ENCODE measurements around the gene RMP24.
"Not testable (repeated sequence)": the region's sequence is repeated elsewhere in the genome, so short reads cannot be mapped to it uniquely, and the experiment has no call there.

Gene RMP24

DNA sequence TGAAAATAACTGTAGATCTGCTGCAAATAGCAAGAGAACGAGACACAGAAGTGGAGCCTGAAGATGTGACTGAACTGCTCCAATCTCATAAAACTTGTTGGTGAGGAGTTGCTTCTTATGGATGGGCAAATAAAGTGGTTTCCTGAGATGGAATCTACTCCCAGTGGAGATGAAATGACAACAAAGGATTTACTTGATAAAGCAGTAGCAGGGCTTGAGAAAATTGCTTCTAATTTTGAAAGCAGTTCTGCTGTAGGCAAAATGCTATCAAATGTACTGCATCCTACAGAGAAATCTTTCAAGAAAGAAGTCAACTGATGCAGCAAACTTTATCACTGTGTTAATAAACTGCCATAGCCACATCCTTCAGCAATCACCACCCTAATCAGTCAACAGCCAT lies 50.9 kb downstream of the RMP24 start:
- H3K4me1 ChIP-seq (ENCODE audit: control insufficient read depth, insufficient read depth, low read length) = no peaks in the 10 kb centered on the region
- peaks cover 33% of the 10 kb centered on the region for H3K36me3 Mint-ChIP-seq (ENCODE audit: low read depth)
- H3K27me3 Mint-ChIP-seq (ENCODE audit: insufficient read depth) = no peaks in the 10 kb centered on the region
- TF ChIP-seq, protein P1, sequence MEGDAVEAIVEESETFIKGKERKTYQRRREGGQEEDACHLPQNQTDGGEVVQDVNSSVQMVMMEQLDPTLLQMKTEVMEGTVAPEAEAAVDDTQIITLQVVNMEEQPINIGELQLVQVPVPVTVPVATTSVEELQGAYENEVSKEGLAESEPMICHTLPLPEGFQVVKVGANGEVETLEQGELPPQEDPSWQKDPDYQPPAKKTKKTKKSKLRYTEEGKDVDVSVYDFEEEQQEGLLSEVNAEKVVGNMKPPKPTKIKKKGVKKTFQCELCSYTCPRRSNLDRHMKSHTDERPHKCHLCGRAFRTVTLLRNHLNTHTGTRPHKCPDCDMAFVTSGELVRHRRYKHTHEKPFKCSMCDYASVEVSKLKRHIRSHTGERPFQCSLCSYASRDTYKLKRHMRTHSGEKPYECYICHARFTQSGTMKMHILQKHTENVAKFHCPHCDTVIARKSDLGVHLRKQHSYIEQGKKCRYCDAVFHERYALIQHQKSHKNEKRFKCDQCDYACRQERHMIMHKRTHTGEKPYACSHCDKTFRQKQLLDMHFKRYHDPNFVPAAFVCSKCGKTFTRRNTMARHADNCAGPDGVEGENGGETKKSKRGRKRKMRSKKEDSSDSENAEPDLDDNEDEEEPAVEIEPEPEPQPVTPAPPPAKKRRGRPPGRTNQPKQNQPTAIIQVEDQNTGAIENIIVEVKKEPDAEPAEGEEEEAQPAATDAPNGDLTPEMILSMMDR (conservative IDR thresholded peaks at IDR 0.05) = no peak
- no peaks in the 10 kb centered on the region for H3K4me1 Mint-ChIP-seq
- no peaks in the 10 kb centered on the region for H3K27me3 ChIP-seq (ENCODE audit: control insufficient read depth, insufficient read depth, low read length, poor library complexity, severe bottlenecking)
- H3K36me3 ChIP-seq (ENCODE audit: control insufficient read depth, insufficient read depth, low read length) = peaks cover 54% of the 10 kb centered on the region
- WGBS, 2 experiments (ENCODE audit: insufficient coverage in 1 of 2, insufficient read length in 1 of 2) = 92 to 100% methylated on average over 1 of the region's 1 CpG
- no peak for DNase-seq
- no peak overlapping the region for H3K27ac ChIP-seq (ENCODE audit: low read depth, low read length)
- no peak overlapping the region for H3K4me3 ChIP-seq (ENCODE audit: low read length)
- H3K27ac Mint-ChIP-seq = no peak overlapping the region
- no peaks in the 10 kb centered on the region for H3K9me3 ChIP-seq (ENCODE audit: control insufficient read depth, low read length)
- H3K9me3 Mint-ChIP-seq = no peaks in the 10 kb centered on the region
- no peak overlapping the region for H3K4me3 Mint-ChIP-seq
- H3K9ac ChIP-seq (ENCODE audit: extremely low read depth, low read length, poor library complexity, severe bottlenecking) = no peak overlapping the region

DNA sequence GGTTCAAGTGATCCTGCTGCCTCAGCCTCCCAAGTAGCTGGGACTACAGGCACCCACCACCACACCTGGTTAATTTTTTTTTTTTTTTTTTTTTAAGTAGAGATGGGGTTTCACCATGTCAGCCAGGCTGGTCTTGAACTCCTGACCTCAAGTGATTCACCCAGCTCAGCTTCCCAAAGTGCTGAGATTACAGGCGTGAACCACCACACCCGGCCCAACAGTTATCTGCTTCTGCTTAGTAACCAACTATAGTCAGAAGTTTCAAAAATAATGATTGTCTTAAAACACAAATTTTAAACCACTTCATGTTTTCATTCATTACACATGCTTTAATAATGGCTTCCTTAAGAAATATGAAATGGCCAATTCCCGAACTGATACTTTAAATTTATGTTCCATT lies 51.8 kb downstream of the RMP24 start:
- not testable (repeated sequence) for H3K4me1 Mint-ChIP-seq; H3K27me3 ChIP-seq (ENCODE audit: control insufficient read depth, insufficient read depth, low read length, poor library complexity, severe bottlenecking); H3K9me3 Mint-ChIP-seq; H3K27ac ChIP-seq (ENCODE audit: low read depth, low read length); DNase-seq; H3K27ac Mint-ChIP-seq; H3K4me3 Mint-ChIP-seq; H3K4me3 ChIP-seq (ENCODE audit: low read length); H3K9ac ChIP-seq (ENCODE audit: extremely low read depth, low read length, poor library complexity, severe bottlenecking); H3K4me1 ChIP-seq (ENCODE audit: control insufficient read depth, insufficient read depth, low read length); H3K9me3 ChIP-seq (ENCODE audit: control insufficient read depth, low read length); H3K27me3 Mint-ChIP-seq (ENCODE audit: insufficient read depth)
- peaks cover 63% of the 10 kb centered on the region for H3K36me3 ChIP-seq (ENCODE audit: control insufficient read depth, insufficient read depth, low read length)
- H3K36me3 Mint-ChIP-seq (ENCODE audit: low read depth) = peaks cover 42% of the 10 kb centered on the region
- whole genome bisulfite sequencing, 2 experiments (ENCODE audit: insufficient coverage in 1 of 2, insufficient read length in 1 of 2) = 95 to 100% methylated on average over 2 to 3 of the region's 3 CpGs

DNA sequence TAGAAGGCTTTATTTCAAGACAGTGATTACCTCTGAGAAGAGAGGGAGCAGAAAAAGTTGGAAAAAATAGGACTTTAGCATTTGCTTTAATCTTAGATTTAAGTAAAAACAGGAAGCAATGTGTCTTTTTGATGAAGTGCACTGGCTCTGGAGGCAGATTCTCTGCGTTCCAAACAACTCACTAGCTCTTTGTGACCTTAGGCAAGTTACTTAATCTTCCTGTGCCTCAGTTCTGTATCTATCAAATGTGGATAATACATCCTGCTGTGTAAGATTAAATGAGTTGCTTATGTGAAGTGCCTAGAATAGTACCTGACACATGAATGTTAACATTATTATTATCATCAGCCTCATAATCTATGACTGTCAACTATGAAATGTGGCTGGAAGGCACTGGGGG lies 52.5 kb downstream of the RMP24 start:
- Mint-ChIP-seq H3K4me1 (peaks cover 5% of the 10 kb centered on the region), H3K27me3 (ENCODE audit: insufficient read depth) (no peaks in the 10 kb centered on the region), H3K9me3 (no peaks in the 10 kb centered on the region), H3K36me3 (ENCODE audit: low read depth) (peaks cover 45% of the 10 kb centered on the region), H3K27ac (no peak overlapping the region), H3K4me3 (no peak overlapping the region)
- H3K4me3 ChIP-seq (ENCODE audit: low read length) = no peak overlapping the region
- no peak overlapping the region for H3K9ac ChIP-seq (ENCODE audit: extremely low read depth, low read length, poor library complexity, severe bottlenecking)
- H3K36me3 ChIP-seq (ENCODE audit: control insufficient read depth, insufficient read depth, low read length) = peaks cover 68% of the 10 kb centered on the region
- TF ChIP-seq, protein P1 (conservative IDR thresholded peaks at IDR 0.05) = no peak
- no peaks in the 10 kb centered on the region for H3K4me1 ChIP-seq (ENCODE audit: control insufficient read depth, insufficient read depth, low read length)
- no peaks in the 10 kb centered on the region for H3K27me3 ChIP-seq (ENCODE audit: control insufficient read depth, insufficient read depth, low read length, poor library complexity, severe bottlenecking)
- 95% methylated on average over 1 of the region's 1 CpG; no CpG with 5 or more reads in 1 of the 2 experiments for WGBS, 2 experiments (ENCODE audit: insufficient coverage in 1 of 2, insufficient read length in 1 of 2)
- DNase-seq = no peak
- H3K27ac ChIP-seq (ENCODE audit: low read depth, low read length) = no peak overlapping the region
- H3K9me3 ChIP-seq (ENCODE audit: control insufficient read depth, low read length) = no peaks in the 10 kb centered on the region

DNA sequence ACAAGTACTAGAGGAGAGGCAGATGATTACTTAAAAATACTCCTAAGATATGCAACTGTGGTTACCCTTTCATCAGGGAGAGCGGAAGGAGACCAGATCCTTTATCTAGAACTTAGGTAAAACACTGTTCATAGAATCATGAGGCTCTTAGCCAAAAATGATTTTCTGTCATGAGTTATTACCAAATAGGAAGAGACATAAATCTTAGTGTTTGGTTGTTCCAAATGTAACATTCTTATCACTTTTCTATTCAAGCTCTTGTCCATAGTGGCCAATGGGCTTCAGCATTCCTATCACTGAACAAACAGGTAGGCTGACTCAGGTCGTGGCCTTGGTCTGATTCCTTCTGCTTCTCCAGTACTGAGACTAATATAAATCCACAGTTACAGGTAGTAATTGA lies 56.4 kb downstream of the RMP24 start:
- H3K27ac Mint-ChIP-seq = no peak overlapping the region
- DNase-seq = no peak
- TF ChIP-seq, protein P1 (conservative IDR thresholded peaks at IDR 0.05) = no peak
- Histone ChIP-seq H3K9ac (ENCODE audit: extremely low read depth, low read length, poor library complexity, severe bottlenecking) (no peak overlapping the region), H3K9me3 (ENCODE audit: control insufficient read depth, low read length) (no peaks in the 10 kb centered on the region), H3K27ac (ENCODE audit: low read depth, low read length) (no peak overlapping the region), H3K4me3 (ENCODE audit: low read length) (no peak overlapping the region), H3K27me3 (ENCODE audit: control insufficient read depth, insufficient read depth, low read length, poor library complexity, severe bottlenecking) (no peaks in the 10 kb centered on the region), H3K4me1 (ENCODE audit: control insufficient read depth, insufficient read depth, low read length) (no peaks in the 10 kb centered on the region), H3K36me3 (ENCODE audit: control insufficient read depth, insufficient read depth, low read length) (peaks cover 87% of the 10 kb centered on the region)
- H3K27me3 Mint-ChIP-seq (ENCODE audit: insufficient read depth) = no peaks in the 10 kb centered on the region
- WGBS, 2 experiments (ENCODE audit: insufficient coverage in 1 of 2, insufficient read length in 1 of 2) = 92% methylated on average over 2 of the region's 2 CpGs; no CpG with 5 or more reads in 1 of the 2 experiments
- H3K36me3 Mint-ChIP-seq (ENCODE audit: low read depth) = peaks cover 66% of the 10 kb centered on the region
- H3K9me3 Mint-ChIP-seq = no peaks in the 10 kb centered on the region
- peaks cover 5% of the 10 kb centered on the region for H3K4me1 Mint-ChIP-seq
- H3K4me3 Mint-ChIP-seq = no peak overlapping the region

Data from endodermal cell (in vitro differentiated cells).